Measurements from ENCODE around the gene C4A. TPM values are rescaled to one million over a fixed set of nuclear protein-coding genes. Genes with fewer than 3 reads are reported as not detected.

C4A gene
- total RNA-seq, 3 donors from 2014 or later: 7.2 to 275 (median 230) TPM

DNA sequence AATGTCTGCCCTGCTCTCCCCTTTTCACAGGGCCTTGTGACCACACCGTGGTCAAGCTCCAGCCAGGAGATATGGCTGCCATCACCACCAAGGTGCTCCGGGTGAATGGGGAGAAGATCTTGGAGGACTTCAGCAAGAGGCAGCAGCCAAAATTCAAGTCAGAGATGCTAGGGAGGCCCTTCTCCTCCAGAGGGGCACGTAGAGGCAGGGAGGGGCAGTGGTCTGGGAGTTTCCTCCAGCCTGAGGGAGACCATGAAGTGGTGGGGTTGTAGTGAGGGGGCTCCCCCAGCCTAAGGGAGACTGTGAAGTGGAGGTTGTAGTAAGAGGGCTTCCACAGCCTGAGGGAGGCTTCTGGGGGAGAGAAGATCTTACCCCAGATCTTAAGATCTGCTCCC lies 13.9 kb upstream of the C4A start:
- intact Hi-C loops (cut with DNase I; ENCODE audit: low total_unique reads): no loop called here
- no peak for DNase-seq (ENCODE audit: low spot score in 2 of 2)
- Histone ChIP-seq H3K4me1 (peaks cover 4 to 8% of the 10 kb centered on the region in 2 donors), H3K4me3 (no peak overlapping the region), H3K27me3 (no peaks in the 10 kb centered on the region), H3K27ac (peak overlapping the region in 1 of 2 donors; percentile 12), H3K9me3 (no peaks in the 10 kb centered on the region), H3K36me3 (no peaks in the 10 kb centered on the region)
- no peak for TF ChIP-seq POLR2AphosphoS5 (IDR thresholded peaks at IDR 0.05)
- TF ChIP-seq POLR2A (IDR thresholded peaks at IDR 0.05): no peak

DNA sequence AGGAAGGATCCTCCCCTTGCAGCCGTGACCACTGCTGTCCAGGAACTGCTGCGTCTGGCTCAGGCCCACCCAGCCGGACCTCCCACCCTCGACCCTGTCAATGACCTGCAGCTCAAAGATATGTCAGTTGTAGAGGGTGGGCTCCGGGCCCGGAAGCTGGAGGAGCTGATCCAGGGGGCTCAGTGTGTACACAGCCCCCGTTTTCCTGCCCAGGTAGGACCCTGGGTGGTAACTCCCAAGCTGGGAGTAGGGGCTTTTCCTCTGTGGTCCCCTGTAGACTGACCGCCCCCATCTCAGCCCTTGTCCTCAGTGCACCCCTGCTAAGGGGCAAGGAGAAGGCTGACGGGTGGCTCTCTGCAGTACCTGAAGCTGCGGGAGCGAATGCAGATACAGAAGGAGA lies 13.5 kb upstream of the C4A start:
- DNase-seq (ENCODE audit: low spot score in 2 of 2): no peak
- peak overlapping the region in 1 of 2 donors; percentile 12 for H3K27ac ChIP-seq
- intact Hi-C loops (cut with DNase I; ENCODE audit: low total_unique reads): no loop called here
- no peaks in the 10 kb centered on the region for H3K27me3 ChIP-seq
- TF ChIP-seq, protein P1, sequence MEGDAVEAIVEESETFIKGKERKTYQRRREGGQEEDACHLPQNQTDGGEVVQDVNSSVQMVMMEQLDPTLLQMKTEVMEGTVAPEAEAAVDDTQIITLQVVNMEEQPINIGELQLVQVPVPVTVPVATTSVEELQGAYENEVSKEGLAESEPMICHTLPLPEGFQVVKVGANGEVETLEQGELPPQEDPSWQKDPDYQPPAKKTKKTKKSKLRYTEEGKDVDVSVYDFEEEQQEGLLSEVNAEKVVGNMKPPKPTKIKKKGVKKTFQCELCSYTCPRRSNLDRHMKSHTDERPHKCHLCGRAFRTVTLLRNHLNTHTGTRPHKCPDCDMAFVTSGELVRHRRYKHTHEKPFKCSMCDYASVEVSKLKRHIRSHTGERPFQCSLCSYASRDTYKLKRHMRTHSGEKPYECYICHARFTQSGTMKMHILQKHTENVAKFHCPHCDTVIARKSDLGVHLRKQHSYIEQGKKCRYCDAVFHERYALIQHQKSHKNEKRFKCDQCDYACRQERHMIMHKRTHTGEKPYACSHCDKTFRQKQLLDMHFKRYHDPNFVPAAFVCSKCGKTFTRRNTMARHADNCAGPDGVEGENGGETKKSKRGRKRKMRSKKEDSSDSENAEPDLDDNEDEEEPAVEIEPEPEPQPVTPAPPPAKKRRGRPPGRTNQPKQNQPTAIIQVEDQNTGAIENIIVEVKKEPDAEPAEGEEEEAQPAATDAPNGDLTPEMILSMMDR (IDR thresholded peaks at IDR 0.05): no peak
- no peak for TF ChIP-seq POLR2A (IDR thresholded peaks at IDR 0.05)
- no peak for TF ChIP-seq POLR2AphosphoS5 (IDR thresholded peaks at IDR 0.05)
- H3K36me3 ChIP-seq: no peaks in the 10 kb centered on the region
- no peak overlapping the region for H3K4me3 ChIP-seq
- H3K4me1 ChIP-seq: peaks cover 8 to 12% of the 10 kb centered on the region in 2 donors
- no peaks in the 10 kb centered on the region for H3K9me3 ChIP-seq

DNA sequence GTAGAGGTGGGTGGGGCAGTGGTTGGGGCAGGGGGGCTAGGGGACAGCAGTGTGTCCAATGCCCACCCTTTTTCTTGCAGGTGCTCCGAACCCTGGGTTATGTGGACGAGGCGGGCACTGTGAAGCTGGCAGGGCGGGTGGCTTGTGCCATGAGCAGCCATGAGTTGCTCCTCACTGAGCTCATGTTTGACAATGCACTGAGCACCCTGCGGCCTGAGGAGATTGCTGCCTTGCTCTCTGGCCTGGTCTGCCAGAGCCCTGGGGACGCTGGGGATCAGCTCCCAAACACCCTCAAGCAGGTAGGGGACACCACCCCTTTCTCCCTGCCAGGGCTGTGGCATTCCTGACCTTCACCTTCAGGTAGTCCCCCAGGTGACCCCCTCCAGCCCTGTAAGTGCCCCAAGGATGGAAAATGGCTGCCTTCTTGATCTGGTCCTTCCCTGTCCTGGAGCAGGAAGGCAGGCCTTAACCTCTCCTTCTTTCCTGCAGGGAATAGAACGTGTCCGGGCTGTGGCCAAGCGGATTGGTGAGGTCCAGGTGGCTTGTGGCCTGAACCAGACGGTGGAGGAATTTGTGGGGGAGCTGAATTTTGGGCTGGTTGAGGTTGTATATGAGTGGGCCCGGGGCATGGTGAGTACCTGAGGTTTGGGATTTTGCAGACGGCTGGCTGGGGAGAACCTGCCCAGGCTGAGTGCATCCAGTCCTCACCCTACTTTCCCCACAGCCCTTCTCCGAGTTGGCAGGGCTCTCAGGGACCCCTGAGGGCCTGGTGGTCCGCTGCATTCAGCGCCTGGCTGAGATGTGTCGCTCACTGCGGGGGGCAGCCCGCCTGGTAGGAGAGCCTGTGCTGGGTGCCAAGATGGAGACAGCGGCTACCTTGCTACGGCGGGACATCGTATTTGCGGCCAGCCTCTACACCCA lies 12.8 kb upstream of the C4A start:
- H3K9me3 ChIP-seq: no peaks in the 10 kb centered on the region
- H3K4me1 ChIP-seq: peaks cover 8 to 15% of the 10 kb centered on the region in 2 donors
- no peak for DNase-seq (ENCODE audit: low spot score in 2 of 2)
- intact Hi-C loops (cut with DNase I; ENCODE audit: low total_unique reads): no loop called here
- TF ChIP-seq POLR2AphosphoS5 (IDR thresholded peaks at IDR 0.05) (no peak), POLR2A (IDR thresholded peaks at IDR 0.05) (no peak)
- TF ChIP-seq, protein P1 (IDR thresholded peaks at IDR 0.05): no peak
- no peak overlapping the region for H3K27ac ChIP-seq
- H3K4me3 ChIP-seq: no peak overlapping the region
- no peaks in the 10 kb centered on the region for H3K36me3 ChIP-seq
- H3K27me3 ChIP-seq: no peaks in the 10 kb centered on the region

DNA sequence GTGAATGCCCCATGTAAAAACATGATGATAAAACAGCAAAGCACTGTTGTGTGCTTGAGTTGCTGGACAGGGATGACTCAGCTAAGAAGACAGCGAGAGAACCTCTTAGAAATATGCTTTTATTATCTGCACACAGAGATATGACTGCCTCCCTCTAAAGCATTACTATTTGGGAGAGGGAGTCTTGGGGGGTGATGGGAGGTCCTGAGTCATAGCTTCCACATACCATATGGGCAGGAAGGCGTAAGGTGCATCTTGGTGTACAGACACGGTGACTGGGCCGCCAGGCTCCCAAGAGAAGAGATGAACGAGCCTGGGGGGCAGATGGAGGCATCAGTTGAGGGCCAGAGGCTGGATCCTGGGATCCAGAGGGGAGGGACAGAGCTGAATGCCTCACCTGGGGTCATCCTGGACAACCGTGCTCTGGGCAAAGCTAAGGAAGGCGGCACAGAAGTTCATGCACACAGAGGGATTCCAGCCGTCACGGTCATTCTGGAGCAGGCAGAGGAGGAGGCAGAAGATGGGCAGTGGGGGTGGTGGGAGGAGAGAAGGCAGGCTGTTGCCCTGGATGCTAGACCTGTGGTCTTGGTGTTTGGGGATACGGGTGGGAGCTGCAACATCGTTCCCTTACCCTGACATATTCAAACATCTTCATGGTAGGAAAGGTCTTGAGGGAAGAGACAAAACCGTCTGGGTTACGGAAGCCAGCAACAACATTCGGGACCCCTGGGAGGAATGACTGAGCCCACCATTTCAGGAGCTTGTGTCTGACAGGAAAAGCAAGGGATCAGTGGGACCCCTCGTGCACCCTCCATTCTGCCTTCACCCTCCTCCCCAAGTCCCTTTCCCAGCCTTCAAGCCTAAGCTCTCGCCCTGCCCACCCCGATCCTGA lies 11.9 kb upstream of the C4A start:
- TF ChIP-seq, protein P1 (IDR thresholded peaks at IDR 0.05): no peak
- TF ChIP-seq POLR2A (IDR thresholded peaks at IDR 0.05) (no peak), POLR2AphosphoS5 (IDR thresholded peaks at IDR 0.05) (no peak)
- H3K36me3 ChIP-seq: no peaks in the 10 kb centered on the region
- peaks cover 8 to 15% of the 10 kb centered on the region in 2 donors for H3K4me1 ChIP-seq
- no peak for DNase-seq (ENCODE audit: low spot score in 2 of 2)
- no peaks in the 10 kb centered on the region for H3K27me3 ChIP-seq
- H3K27ac ChIP-seq: peak overlapping the region; percentile 99
- intact Hi-C loops (cut with DNase I; ENCODE audit: low total_unique reads): loop anchor here (2.0 kb wide), 1 partner anchor 69 kb away; no protein-coding TSS in a partner anchor
- no peaks in the 10 kb centered on the region for H3K9me3 ChIP-seq
- no peak overlapping the region for H3K4me3 ChIP-seq

DNA sequence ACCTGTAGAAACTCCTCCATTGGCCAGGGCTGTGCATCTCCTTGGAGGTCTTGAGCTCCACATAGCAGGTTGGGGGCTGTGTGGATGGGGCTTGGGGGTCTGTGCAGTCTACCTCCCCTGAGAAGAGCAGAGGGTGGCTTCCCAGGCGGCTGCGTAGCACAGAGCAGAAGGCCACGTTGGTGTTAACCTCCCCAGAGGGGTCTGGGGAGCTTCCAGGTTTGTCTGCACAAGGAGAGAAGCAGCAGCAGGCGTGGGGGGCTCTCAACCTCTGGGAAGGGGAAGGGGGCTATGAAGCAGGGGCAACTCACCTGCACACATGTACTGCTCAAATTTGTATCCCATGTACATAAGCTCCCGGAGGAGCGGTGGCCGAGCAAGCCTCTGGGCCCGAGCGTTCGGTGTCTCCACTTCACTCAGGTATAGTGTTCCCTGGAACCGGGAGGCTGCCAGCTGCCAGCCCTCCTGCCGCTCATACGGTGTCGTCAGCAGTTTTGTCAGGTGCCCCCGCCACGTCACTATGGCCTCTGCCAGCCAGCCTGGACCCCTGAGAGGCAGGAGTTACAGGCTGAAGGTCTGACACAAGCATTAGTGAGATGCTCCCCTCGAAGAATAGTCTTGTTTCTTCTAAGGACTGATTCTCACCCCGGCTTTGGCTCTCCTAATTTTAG lies 11.1 kb upstream of the C4A start:
- H3K27me3 ChIP-seq: no peaks in the 10 kb centered on the region
- peak overlapping the region; percentile 60 to 99 (median 73) for H3K4me3 ChIP-seq
- H3K9me3 ChIP-seq: no peaks in the 10 kb centered on the region
- peaks cover 8 to 15% of the 10 kb centered on the region in 2 donors for H3K4me1 ChIP-seq
- no peaks in the 10 kb centered on the region for H3K36me3 ChIP-seq
- no peak for DNase-seq (ENCODE audit: low spot score in 2 of 2)
- no peak for TF ChIP-seq POLR2A (IDR thresholded peaks at IDR 0.05)
- TF ChIP-seq, protein P1 (IDR thresholded peaks at IDR 0.05): no peak
- no peak for TF ChIP-seq POLR2AphosphoS5 (IDR thresholded peaks at IDR 0.05)
- intact Hi-C loops (cut with DNase I; ENCODE audit: low total_unique reads): loop anchor here (2.0 kb wide), 1 partner anchor 70 kb away; no protein-coding TSS in a partner anchor
- H3K27ac ChIP-seq: peak overlapping the region; percentile 99
